Measurements from ENCODE around the gene SERPINE3.

Gene SERPINE3

GRCh38 chr13:51363625-51364024, 24.1 kb downstream of the SERPINE3 start:
- DNase-seq (ENCODE audit: low read depth) = no peak

- no peak for DNase-seq (ENCODE audit: low read depth)
Observed at GRCh38 chr13:51364404-51365008, 25.0 kb downstream of the SERPINE3 start.

GRCh38 chr13:51370116-51370515, 30.6 kb downstream of the SERPINE3 start:
- no peak for DNase-seq (ENCODE audit: low read depth)

GRCh38 chr13:51370811-51371210, 31.3 kb downstream of the SERPINE3 start:
- DNase-seq (ENCODE audit: low read depth) = no peak

GRCh38 chr13:51371768-51372399, 32.4 kb downstream of the SERPINE3 start:
- no peak for DNase-seq (ENCODE audit: low read depth)

- no peak for DNase-seq (ENCODE audit: low read depth)
Observed at GRCh38 chr13:51373451-51373850, 34.0 kb downstream of the SERPINE3 start.

- DNase-seq (ENCODE audit: low read depth) = no peak
Observed at GRCh38 chr13:51380269-51380668, 40.8 kb downstream of the SERPINE3 start.

- no peak for DNase-seq (ENCODE audit: low read depth)
Observed at GRCh38 chr13:51385114-51385513, 45.6 kb downstream of the SERPINE3 start.

- DNase-seq (ENCODE audit: low read depth) = no peak
Observed at GRCh38 chr13:51394724-51395123, 55.2 kb downstream of the SERPINE3 start.

GRCh38 chr13:51396352-51396751, 56.9 kb downstream of the SERPINE3 start:
- no peak for DNase-seq (ENCODE audit: low read depth)

GRCh38 chr13:51397262-51397941, 57.9 kb downstream of the SERPINE3 start:
- no peak for DNase-seq (ENCODE audit: low read depth)

- DNase-seq (ENCODE audit: low read depth) = no peak
Observed at GRCh38 chr13:51405176-51405575, 65.7 kb downstream of the SERPINE3 start.

GRCh38 chr13:51412431-51412830, 72.9 kb downstream of the SERPINE3 start:
- no peak for DNase-seq (ENCODE audit: low read depth)
